H1 (cell line): ENCODE data around the gene LRRC14B.

Experiments
- ATF2 ChIP-seq: IDR thresholded peaks from 2 replicates; pipeline ENCODE4 v1.6.1; 2012; ENCODE audit warnings: low read length, inconsistent platforms
- CEBPB ChIP-seq: IDR thresholded peaks from 2 replicates; pipeline ENCODE4 v1.6.1; 2012; ENCODE audit warnings: low read depth, low read length
- CHD2 ChIP-seq: IDR thresholded peaks from 2 replicates; pipeline ENCODE4 v1.6.1; 2012; ENCODE audit warnings: low read length, improper control_type of control experiment
- CTCF ChIP-seq, 3 experiments: IDR thresholded peaks; 1 replicate in 2 of 3; 2 replicates in 1 of 3; pipeline versions ENCODE4 v1.5.1 to v1.6.1; 2011; ENCODE audit warnings: low read length in 3 of 3, mild to moderate bottlenecking in 3 of 3, inconsistent platforms in 2 of 3, low read depth in 1 of 3, moderate library complexity in 1 of 3; ENCODE audit not compliant: insufficient read depth in 1 of 3; ENCODE audit errors: control extremely low read depth in 1 of 3
- HDAC2 ChIP-seq, 2 experiments: fragments of 300-600 bp in 1 of 2; sonication (generic) in 1 of 2; IDR thresholded peaks; 2 replicates each; pipeline ENCODE4 v1.6.1; 2011 to 2012; ENCODE audit warnings: low read depth in 2 of 2, low read length in 2 of 2, mild to moderate bottlenecking in 2 of 2, moderate library complexity in 2 of 2, borderline replicate concordance in 1 of 2, inconsistent platforms in 1 of 2
- KDM1A ChIP-seq: fragments of 200-600, 300-600 bp; sonication (generic); IDR thresholded peaks from 2 replicates; pipeline ENCODE4 v1.7.1; 2016; ENCODE audit warnings: mild to moderate bottlenecking, low read length, borderline replicate concordance
- PHF8 ChIP-seq: fragments of 200-600 bp; sonication (generic); conservative IDR thresholded peaks from 2 replicates; pipeline ENCODE4 v1.7.1; 2012; ENCODE audit warnings: low read depth, mild to moderate bottlenecking, inconsistent platforms, low read length, moderate library complexity
- POLR2AphosphoS5 ChIP-seq: IDR thresholded peaks from 2 replicates; pipeline ENCODE4 v1.6.1; 2011; ENCODE audit warnings: low read depth, low read length
- SIRT6 ChIP-seq: IDR thresholded peaks from one replicate; pipeline ENCODE4 v1.7.1; 2012; ENCODE audit warnings: low read length, inconsistent platforms

GRCh38 chr5:234450-234849 is 43.2 kb downstream of the LRRC14B start:
- TF ChIP-seq CTCF (IDR thresholded peaks at IDR 0.05; ENCODE audit: control extremely low read depth in 1 of 3, insufficient read depth in 1 of 3, low read depth in 1 of 3, low read length in 3 of 3) = no peak
- TF ChIP-seq CEBPB = no peak
- no peak for TF ChIP-seq ATF2
- no peak for TF ChIP-seq HDAC2 (IDR thresholded peaks at IDR 0.05; ENCODE audit: borderline replicate concordance in 1 of 2, low read depth in 2 of 2, low read length in 2 of 2)
- TF ChIP-seq POLR2AphosphoS5 = no peak
- TF ChIP-seq PHF8 = no peak
- no peak for TF ChIP-seq KDM1A
- no peak for TF ChIP-seq CHD2
- no peak for TF ChIP-seq SIRT6
